Measurements from ENCODE around the gene MED31. TPM values are rescaled to one million over a fixed set of nuclear protein-coding genes. Genes with fewer than 3 reads are reported as not detected.

Gene MED31
- total RNA-seq, 1 experiment from 2014 or later: 10.6 TPM

- no peaks in the 10 kb centered on the region for H3K27me3 Mint-ChIP-seq (ENCODE audit: low read depth)
- no peaks in the 10 kb centered on the region; the same call in 1 of the 2 replicates for H3K9me3 Mint-ChIP-seq
- ChIA-PET POLR2A (no interaction called here), CTCF (no interaction called here)
- ATAC-seq (no peak), DNase-seq (ENCODE audit: low spot score) (no peak)
- H3K4me3 Mint-ChIP-seq: no peak overlapping the region
- TF ChIP-seq ZNF219 (CRISPR knock-in tag; IDR thresholded peaks at IDR 0.05; ENCODE audit: borderline replicate concordance) (no peak), ZNF263 (CRISPR knock-in tag; IDR thresholded peaks at IDR 0.05; ENCODE audit: low read depth) (no peak), ZNF281 (CRISPR knock-in tag; IDR thresholded peaks at IDR 0.05) (no peak), JAZF1 (CRISPR knock-in tag; IDR thresholded peaks at IDR 0.05) (no peak), ZNF138 (CRISPR knock-in tag; conservative IDR thresholded peaks at IDR 0.05) (no peak), FOXP4 (CRISPR knock-in tag; IDR thresholded peaks at IDR 0.05) (no peak), ETV6 (CRISPR knock-in tag; IDR thresholded peaks at IDR 0.05) (no peak), ZNF396 (CRISPR knock-in tag; IDR thresholded peaks at IDR 0.05; ENCODE audit: borderline replicate concordance) (no peak)
- TF ChIP-seq, protein P1, sequence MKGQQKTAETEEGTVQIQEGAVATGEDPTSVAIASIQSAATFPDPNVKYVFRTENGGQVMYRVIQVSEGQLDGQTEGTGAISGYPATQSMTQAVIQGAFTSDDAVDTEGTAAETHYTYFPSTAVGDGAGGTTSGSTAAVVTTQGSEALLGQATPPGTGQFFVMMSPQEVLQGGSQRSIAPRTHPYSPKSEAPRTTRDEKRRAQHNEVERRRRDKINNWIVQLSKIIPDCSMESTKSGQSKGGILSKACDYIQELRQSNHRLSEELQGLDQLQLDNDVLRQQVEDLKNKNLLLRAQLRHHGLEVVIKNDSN (CRISPR knock-in tag; IDR thresholded peaks at IDR 0.05): no peak
- TF ChIP-seq, protein P2, sequence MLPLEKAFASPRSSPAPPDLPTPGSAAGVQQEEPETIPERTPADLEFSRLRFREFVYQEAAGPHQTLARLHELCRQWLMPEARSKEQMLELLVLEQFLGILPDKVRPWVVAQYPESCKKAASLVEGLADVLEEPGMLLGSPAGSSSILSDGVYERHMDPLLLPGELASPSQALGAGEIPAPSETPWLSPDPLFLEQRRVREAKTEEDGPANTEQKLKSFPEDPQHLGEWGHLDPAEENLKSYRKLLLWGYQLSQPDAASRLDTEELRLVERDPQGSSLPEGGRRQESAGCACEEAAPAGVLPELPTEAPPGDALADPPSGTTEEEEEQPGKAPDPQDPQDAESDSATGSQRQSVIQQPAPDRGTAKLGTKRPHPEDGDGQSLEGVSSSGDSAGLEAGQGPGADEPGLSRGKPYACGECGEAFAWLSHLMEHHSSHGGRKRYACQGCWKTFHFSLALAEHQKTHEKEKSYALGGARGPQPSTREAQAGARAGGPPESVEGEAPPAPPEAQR (CRISPR knock-in tag; IDR thresholded peaks at IDR 0.05): no peak
- H3K36me3 Mint-ChIP-seq: peaks cover 57% of the 10 kb centered on the region
- no peaks in the 10 kb centered on the region for H3K4me1 Mint-ChIP-seq
- no peak overlapping the region for H3K27ac Mint-ChIP-seq
Measured at GRCh38 chr17:6630390-6630789, 21.0 kb downstream of the MED31 start.

DNA sequence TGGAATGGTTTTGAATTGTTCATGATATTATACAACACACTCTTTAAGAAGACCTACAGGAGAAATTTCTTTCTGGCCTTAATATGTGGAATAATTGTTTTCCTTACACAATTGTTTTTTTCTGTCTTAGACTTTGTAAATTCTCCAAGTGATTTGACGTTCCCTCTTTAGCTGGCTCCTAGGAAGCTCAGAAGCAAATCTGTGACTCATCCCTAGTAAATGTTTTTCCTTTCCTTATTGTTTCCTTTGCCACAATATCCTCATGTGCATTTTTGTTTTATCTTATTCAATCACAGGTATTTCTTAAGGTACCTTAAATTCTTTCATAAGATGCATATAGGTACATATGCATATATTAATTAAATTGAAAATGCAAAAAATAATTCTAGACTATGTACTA is 24.4 kb downstream of the MED31 start:
- Mint-ChIP-seq H3K4me1 (no peaks in the 10 kb centered on the region), H3K27ac (no peak overlapping the region), H3K36me3 (peaks cover 43% of the 10 kb centered on the region), H3K27me3 (ENCODE audit: low read depth) (no peaks in the 10 kb centered on the region), H3K9me3 (no peaks in the 10 kb centered on the region), H3K4me3 (no peak overlapping the region)
- ATAC-seq (no peak), DNase-seq (ENCODE audit: low spot score) (no peak)
- ChIA-PET CTCF (no interaction called here), POLR2A (no interaction called here)
- TF ChIP-seq KAT7 (CRISPR knock-in tag; IDR thresholded peaks at IDR 0.05; ENCODE audit: borderline replicate concordance) (no peak), JAZF1 (CRISPR knock-in tag; IDR thresholded peaks at IDR 0.05) (no peak), ZNF396 (CRISPR knock-in tag; IDR thresholded peaks at IDR 0.05; ENCODE audit: borderline replicate concordance) (no peak), NR3C1 (CRISPR knock-in tag; conservative IDR thresholded peaks at IDR 0.05; ENCODE audit: low read depth) (no peak), E2F5 (CRISPR knock-in tag; IDR thresholded peaks at IDR 0.05) (no peak), MLX (CRISPR knock-in tag; IDR thresholded peaks at IDR 0.05) (no peak), ZNF121 (CRISPR knock-in tag; IDR thresholded peaks at IDR 0.05) (no peak), GTF2I (CRISPR knock-in tag; conservative IDR thresholded peaks at IDR 0.05) (no peak), ZBTB43 (CRISPR knock-in tag; IDR thresholded peaks at IDR 0.05) (no peak)
- TF ChIP-seq, protein P3, sequence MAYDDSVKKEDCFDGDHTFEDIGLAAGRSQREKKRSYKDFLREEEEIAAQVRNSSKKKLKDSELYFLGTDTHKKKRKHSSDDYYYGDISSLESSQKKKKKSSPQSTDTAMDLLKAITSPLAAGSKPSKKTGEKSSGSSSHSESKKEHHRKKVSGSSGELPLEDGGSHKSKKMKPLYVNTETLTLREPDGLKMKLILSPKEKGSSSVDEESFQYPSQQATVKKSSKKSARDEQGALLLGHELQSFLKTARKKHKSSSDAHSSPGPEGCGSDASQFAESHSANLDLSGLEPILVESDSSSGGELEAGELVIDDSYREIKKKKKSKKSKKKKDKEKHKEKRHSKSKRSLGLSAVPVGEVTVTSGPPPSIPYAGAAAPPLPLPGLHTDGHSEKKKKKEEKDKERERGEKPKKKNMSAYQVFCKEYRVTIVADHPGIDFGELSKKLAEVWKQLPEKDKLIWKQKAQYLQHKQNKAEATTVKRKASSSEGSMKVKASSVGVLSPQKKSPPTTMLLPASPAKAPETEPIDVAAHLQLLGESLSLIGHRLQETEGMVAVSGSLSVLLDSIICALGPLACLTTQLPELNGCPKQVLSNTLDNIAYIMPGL (CRISPR knock-in tag; IDR thresholded peaks at IDR 0.05): no peak
- TF ChIP-seq, protein P4, sequence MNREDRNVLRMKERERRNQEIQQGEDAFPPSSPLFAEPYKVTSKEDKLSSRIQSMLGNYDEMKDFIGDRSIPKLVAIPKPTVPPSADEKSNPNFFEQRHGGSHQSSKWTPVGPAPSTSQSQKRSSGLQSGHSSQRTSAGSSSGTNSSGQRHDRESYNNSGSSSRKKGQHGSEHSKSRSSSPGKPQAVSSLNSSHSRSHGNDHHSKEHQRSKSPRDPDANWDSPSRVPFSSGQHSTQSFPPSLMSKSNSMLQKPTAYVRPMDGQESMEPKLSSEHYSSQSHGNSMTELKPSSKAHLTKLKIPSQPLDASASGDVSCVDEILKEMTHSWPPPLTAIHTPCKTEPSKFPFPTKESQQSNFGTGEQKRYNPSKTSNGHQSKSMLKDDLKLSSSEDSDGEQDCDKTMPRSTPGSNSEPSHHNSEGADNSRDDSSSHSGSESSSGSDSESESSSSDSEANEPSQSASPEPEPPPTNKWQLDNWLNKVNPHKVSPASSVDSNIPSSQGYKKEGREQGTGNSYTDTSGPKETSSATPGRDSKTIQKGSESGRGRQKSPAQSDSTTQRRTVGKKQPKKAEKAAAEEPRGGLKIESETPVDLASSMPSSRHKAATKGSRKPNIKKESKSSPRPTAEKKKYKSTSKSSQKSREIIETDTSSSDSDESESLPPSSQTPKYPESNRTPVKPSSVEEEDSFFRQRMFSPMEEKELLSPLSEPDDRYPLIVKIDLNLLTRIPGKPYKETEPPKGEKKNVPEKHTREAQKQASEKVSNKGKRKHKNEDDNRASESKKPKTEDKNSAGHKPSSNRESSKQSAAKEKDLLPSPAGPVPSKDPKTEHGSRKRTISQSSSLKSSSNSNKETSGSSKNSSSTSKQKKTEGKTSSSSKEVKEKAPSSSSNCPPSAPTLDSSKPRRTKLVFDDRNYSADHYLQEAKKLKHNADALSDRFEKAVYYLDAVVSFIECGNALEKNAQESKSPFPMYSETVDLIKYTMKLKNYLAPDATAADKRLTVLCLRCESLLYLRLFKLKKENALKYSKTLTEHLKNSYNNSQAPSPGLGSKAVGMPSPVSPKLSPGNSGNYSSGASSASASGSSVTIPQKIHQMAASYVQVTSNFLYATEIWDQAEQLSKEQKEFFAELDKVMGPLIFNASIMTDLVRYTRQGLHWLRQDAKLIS (CRISPR knock-in tag; IDR thresholded peaks at IDR 0.05; ENCODE audit: borderline replicate concordance): no peak
